ENCODE results near the gene KRTAP16-1.
"Not testable (repeated sequence)": the region's sequence is repeated elsewhere in the genome, so short reads cannot be mapped to it uniquely, and the experiment has no call there.

The KRTAP16-1 gene

GRCh38 chr17:41294016-41294415, 15.1 kb downstream of the KRTAP16-1 start:
- Histone ChIP-seq H3K9me3 (ENCODE audit: control insufficient read depth, low read depth, low read length) (no peaks in the 10 kb centered on the region), H3K4me1 (ENCODE audit: control insufficient read depth, low read depth, low read length) (no peaks in the 10 kb centered on the region), H3K27me3 (ENCODE audit: control insufficient read depth, insufficient read depth, low read length) (no peaks in the 10 kb centered on the region), H3K36me3 (ENCODE audit: control insufficient read depth, low read depth, low read length) (no peaks in the 10 kb centered on the region), H3K9ac (ENCODE audit: low read length) (no peak overlapping the region), H3K4me3 (ENCODE audit: low read length) (no peak overlapping the region), H3K27ac (ENCODE audit: low read length) (no peak overlapping the region)

- peaks cover 7% of the 10 kb centered on the region for H3K4me1 ChIP-seq (ENCODE audit: control insufficient read depth, low read depth, low read length)
- no peak overlapping the region for H3K27ac ChIP-seq (ENCODE audit: low read length)
- no peak overlapping the region for H3K9ac ChIP-seq (ENCODE audit: low read length)
- H3K27me3 ChIP-seq (ENCODE audit: control insufficient read depth, insufficient read depth, low read length), result no peaks in the 10 kb centered on the region
- no peaks in the 10 kb centered on the region for H3K9me3 ChIP-seq (ENCODE audit: control insufficient read depth, low read depth, low read length)
- no peaks in the 10 kb centered on the region for H3K36me3 ChIP-seq (ENCODE audit: control insufficient read depth, low read depth, low read length)
- no peak overlapping the region for H3K4me3 ChIP-seq (ENCODE audit: low read length)
These were observed 22.1 kb downstream of the KRTAP16-1 start for GRCh38 chr17:41287050-41287449.

GRCh38 chr17:41284546-41284945, 24.6 kb downstream of the KRTAP16-1 start:
- no peak overlapping the region for H3K4me3 ChIP-seq (ENCODE audit: low read length)

GRCh38 chr17:41284043-41284442, 25.1 kb downstream of the KRTAP16-1 start:
- H3K27ac ChIP-seq (ENCODE audit: low read length), result no peak overlapping the region
- H3K36me3 ChIP-seq (ENCODE audit: control insufficient read depth, low read depth, low read length), result no peaks in the 10 kb centered on the region
- no peak overlapping the region for H3K9ac ChIP-seq (ENCODE audit: low read length)
- H3K4me1 ChIP-seq (ENCODE audit: control insufficient read depth, low read depth, low read length), result peaks cover 7% of the 10 kb centered on the region
- no peaks in the 10 kb centered on the region for H3K27me3 ChIP-seq (ENCODE audit: control insufficient read depth, insufficient read depth, low read length)
- no peak overlapping the region for H3K4me3 ChIP-seq (ENCODE audit: low read length)
- H3K9me3 ChIP-seq (ENCODE audit: control insufficient read depth, low read depth, low read length), result no peaks in the 10 kb centered on the region

More at GRCh38 chr17:41284546-41284945, 24.6 kb downstream of the KRTAP16-1 start:
- no peaks in the 10 kb centered on the region for H3K9me3 ChIP-seq (ENCODE audit: control insufficient read depth, low read depth, low read length)
- no peak overlapping the region for H3K27ac ChIP-seq (ENCODE audit: low read length)
- H3K9ac ChIP-seq (ENCODE audit: low read length), result no peak overlapping the region
- H3K36me3 ChIP-seq (ENCODE audit: control insufficient read depth, low read depth, low read length), result no peaks in the 10 kb centered on the region
- peaks cover 7% of the 10 kb centered on the region for H3K4me1 ChIP-seq (ENCODE audit: control insufficient read depth, low read depth, low read length)
- no peaks in the 10 kb centered on the region for H3K27me3 ChIP-seq (ENCODE audit: control insufficient read depth, insufficient read depth, low read length)

GRCh38 chr17:41278176-41278955, 30.7 kb downstream of the KRTAP16-1 start:
- Histone ChIP-seq H3K36me3 (ENCODE audit: control insufficient read depth, low read depth, low read length) (no peaks in the 10 kb centered on the region), H3K4me1 (ENCODE audit: control insufficient read depth, low read depth, low read length) (no peaks in the 10 kb centered on the region), H3K27me3 (ENCODE audit: control insufficient read depth, insufficient read depth, low read length) (no peaks in the 10 kb centered on the region), H3K4me3 (ENCODE audit: low read length) (no peak overlapping the region), H3K27ac (ENCODE audit: low read length) (no peak overlapping the region), H3K9me3 (ENCODE audit: control insufficient read depth, low read depth, low read length) (no peaks in the 10 kb centered on the region), H3K9ac (ENCODE audit: low read length) (no peak overlapping the region)

- not testable (repeated sequence) for H3K9me3 ChIP-seq (ENCODE audit: control insufficient read depth, low read depth, low read length); H3K9ac ChIP-seq (ENCODE audit: low read length); H3K4me1 ChIP-seq (ENCODE audit: control insufficient read depth, low read depth, low read length)
These were observed 33.4 kb downstream of the KRTAP16-1 start, which contains the start of gene KRTAP9-7 for GRCh38 chr17:41275648-41276190. Gene KRTAP9-7 (plus strand): TSS chr17:41275698. CDS start chr17:41275698, 0 bp downstream.

GRCh38 chr17:41271858-41272257, 37.3 kb downstream of the KRTAP16-1 start:
- Histone ChIP-seq H3K36me3 (ENCODE audit: control insufficient read depth, low read depth, low read length) (no peaks in the 10 kb centered on the region), H3K4me3 (ENCODE audit: low read length) (no peak overlapping the region), H3K27ac (ENCODE audit: low read length) (no peak overlapping the region), H3K27me3 (ENCODE audit: control insufficient read depth, insufficient read depth, low read length) (no peaks in the 10 kb centered on the region), H3K4me1 (ENCODE audit: control insufficient read depth, low read depth, low read length) (no peaks in the 10 kb centered on the region), H3K9ac (ENCODE audit: low read length) (no peak overlapping the region), H3K9me3 (ENCODE audit: control insufficient read depth, low read depth, low read length) (no peaks in the 10 kb centered on the region)

More at GRCh38 chr17:41275648-41276190, 33.4 kb downstream of the KRTAP16-1 start, which contains the start of gene KRTAP9-7:
- not testable (repeated sequence) for H3K27me3 ChIP-seq (ENCODE audit: control insufficient read depth, insufficient read depth, low read length); H3K27ac ChIP-seq (ENCODE audit: low read length); H3K36me3 ChIP-seq (ENCODE audit: control insufficient read depth, low read depth, low read length); H3K4me3 ChIP-seq (ENCODE audit: low read length)

GRCh38 chr17:41271323-41271722, 37.8 kb downstream of the KRTAP16-1 start:
- not testable (repeated sequence) for H3K27me3 ChIP-seq (ENCODE audit: control insufficient read depth, insufficient read depth, low read length); H3K9me3 ChIP-seq (ENCODE audit: control insufficient read depth, low read depth, low read length); H3K4me3 ChIP-seq (ENCODE audit: low read length); H3K4me1 ChIP-seq (ENCODE audit: control insufficient read depth, low read depth, low read length); H3K9ac ChIP-seq (ENCODE audit: low read length); H3K27ac ChIP-seq (ENCODE audit: low read length); H3K36me3 ChIP-seq (ENCODE audit: control insufficient read depth, low read depth, low read length)

- no peak overlapping the region for H3K4me3 ChIP-seq (ENCODE audit: low read length)
- no peaks in the 10 kb centered on the region for H3K9me3 ChIP-seq (ENCODE audit: control insufficient read depth, low read depth, low read length)
- no peaks in the 10 kb centered on the region for H3K36me3 ChIP-seq (ENCODE audit: control insufficient read depth, low read depth, low read length)
- H3K27ac ChIP-seq (ENCODE audit: low read length), result no peak overlapping the region
- H3K4me1 ChIP-seq (ENCODE audit: control insufficient read depth, low read depth, low read length), result no peaks in the 10 kb centered on the region
- H3K9ac ChIP-seq (ENCODE audit: low read length), result no peak overlapping the region
- H3K27me3 ChIP-seq (ENCODE audit: control insufficient read depth, insufficient read depth, low read length), result no peaks in the 10 kb centered on the region
These were observed 41.4 kb downstream of the KRTAP16-1 start for GRCh38 chr17:41267711-41268110.

- Histone ChIP-seq H3K27ac (ENCODE audit: low read length) (no peak within 1 kb of the TSS), H3K9ac (ENCODE audit: low read length) (no peak within 1 kb of the TSS), H3K4me3 (ENCODE audit: low read length) (no peak within 1 kb of the TSS), H3K27me3 (ENCODE audit: control insufficient read depth, insufficient read depth, low read length) (no peaks in the 10 kb centered on the region), H3K36me3 (ENCODE audit: control insufficient read depth, low read depth, low read length) (no peaks in the 10 kb centered on the region), H3K9me3 (ENCODE audit: control insufficient read depth, low read depth, low read length) (no peaks in the 10 kb centered on the region), H3K4me1 (ENCODE audit: control insufficient read depth, low read depth, low read length) (no peaks in the 10 kb centered on the region)
These were observed 44.0 kb downstream of the KRTAP16-1 start, which contains the start of gene KRTAP9-6 for GRCh38 chr17:41265078-41265477. Gene KRTAP9-6 (plus strand): TSS chr17:41265378. CDS start chr17:41265378, 0 bp downstream.

GRCh38 chr17:41264599-41264998, 44.5 kb downstream of the KRTAP16-1 start:
- H3K27me3 ChIP-seq (ENCODE audit: control insufficient read depth, insufficient read depth, low read length), result no peaks in the 10 kb centered on the region
- no peaks in the 10 kb centered on the region for H3K36me3 ChIP-seq (ENCODE audit: control insufficient read depth, low read depth, low read length)
- H3K4me1 ChIP-seq (ENCODE audit: control insufficient read depth, low read depth, low read length), result no peaks in the 10 kb centered on the region
- no peaks in the 10 kb centered on the region for H3K9me3 ChIP-seq (ENCODE audit: control insufficient read depth, low read depth, low read length)
- no peak overlapping the region for H3K9ac ChIP-seq (ENCODE audit: low read length)
- no peak overlapping the region for H3K4me3 ChIP-seq (ENCODE audit: low read length)
- no peak overlapping the region for H3K27ac ChIP-seq (ENCODE audit: low read length)

- Histone ChIP-seq H3K27me3 (ENCODE audit: control insufficient read depth, insufficient read depth, low read length) (no peaks in the 10 kb centered on the region), H3K4me1 (ENCODE audit: control insufficient read depth, low read depth, low read length) (no peaks in the 10 kb centered on the region), H3K4me3 (ENCODE audit: low read length) (no peak overlapping the region), H3K27ac (ENCODE audit: low read length) (no peak overlapping the region), H3K9ac (ENCODE audit: low read length) (no peak overlapping the region), H3K9me3 (ENCODE audit: control insufficient read depth, low read depth, low read length) (no peaks in the 10 kb centered on the region), H3K36me3 (ENCODE audit: control insufficient read depth, low read depth, low read length) (no peaks in the 10 kb centered on the region)
These were observed 45.9 kb downstream of the KRTAP16-1 start for GRCh38 chr17:41263212-41263611.
